ENCODE data around the gene APOL6.

The APOL6 gene

DNA sequence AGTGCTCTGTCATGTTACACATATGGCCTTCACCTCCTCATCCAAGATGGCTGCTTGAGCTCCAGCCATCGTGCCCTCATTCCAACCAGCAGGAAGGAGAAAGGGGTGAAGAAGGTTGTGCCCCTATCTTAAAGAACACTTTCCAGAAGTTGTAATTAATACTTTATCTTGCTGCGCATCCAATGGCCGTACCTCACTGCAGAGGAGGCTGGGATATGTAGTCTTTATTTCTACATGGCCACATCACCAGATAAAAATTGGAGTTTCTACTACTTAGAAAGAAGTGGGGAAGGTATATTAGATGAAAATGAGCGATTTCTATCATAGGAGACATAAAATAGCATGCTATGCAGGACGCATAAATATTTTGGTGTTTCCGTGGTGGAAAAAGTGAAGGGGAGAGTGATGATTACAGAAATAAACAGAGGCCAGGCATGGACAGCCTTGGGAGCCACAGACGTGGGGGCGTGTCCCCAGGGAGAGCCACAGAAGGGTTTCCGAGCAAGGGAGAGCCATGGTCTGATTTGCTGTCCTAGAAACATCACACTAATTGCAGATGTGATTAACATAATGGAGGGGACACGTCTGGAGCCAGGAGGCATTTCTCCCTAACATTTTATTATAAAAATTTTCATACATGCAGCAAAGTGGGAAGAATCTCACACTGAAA, 22.3 kb upstream of the APOL6 start:
- TF ChIP-seq, protein P1, sequence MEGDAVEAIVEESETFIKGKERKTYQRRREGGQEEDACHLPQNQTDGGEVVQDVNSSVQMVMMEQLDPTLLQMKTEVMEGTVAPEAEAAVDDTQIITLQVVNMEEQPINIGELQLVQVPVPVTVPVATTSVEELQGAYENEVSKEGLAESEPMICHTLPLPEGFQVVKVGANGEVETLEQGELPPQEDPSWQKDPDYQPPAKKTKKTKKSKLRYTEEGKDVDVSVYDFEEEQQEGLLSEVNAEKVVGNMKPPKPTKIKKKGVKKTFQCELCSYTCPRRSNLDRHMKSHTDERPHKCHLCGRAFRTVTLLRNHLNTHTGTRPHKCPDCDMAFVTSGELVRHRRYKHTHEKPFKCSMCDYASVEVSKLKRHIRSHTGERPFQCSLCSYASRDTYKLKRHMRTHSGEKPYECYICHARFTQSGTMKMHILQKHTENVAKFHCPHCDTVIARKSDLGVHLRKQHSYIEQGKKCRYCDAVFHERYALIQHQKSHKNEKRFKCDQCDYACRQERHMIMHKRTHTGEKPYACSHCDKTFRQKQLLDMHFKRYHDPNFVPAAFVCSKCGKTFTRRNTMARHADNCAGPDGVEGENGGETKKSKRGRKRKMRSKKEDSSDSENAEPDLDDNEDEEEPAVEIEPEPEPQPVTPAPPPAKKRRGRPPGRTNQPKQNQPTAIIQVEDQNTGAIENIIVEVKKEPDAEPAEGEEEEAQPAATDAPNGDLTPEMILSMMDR (IDR thresholded peaks at IDR 0.05; ENCODE audit: low read depth, low read length) = no peak
- H3K4me3 ChIP-seq (ENCODE audit: low read depth, low read length) = no peak overlapping the region

DNA sequence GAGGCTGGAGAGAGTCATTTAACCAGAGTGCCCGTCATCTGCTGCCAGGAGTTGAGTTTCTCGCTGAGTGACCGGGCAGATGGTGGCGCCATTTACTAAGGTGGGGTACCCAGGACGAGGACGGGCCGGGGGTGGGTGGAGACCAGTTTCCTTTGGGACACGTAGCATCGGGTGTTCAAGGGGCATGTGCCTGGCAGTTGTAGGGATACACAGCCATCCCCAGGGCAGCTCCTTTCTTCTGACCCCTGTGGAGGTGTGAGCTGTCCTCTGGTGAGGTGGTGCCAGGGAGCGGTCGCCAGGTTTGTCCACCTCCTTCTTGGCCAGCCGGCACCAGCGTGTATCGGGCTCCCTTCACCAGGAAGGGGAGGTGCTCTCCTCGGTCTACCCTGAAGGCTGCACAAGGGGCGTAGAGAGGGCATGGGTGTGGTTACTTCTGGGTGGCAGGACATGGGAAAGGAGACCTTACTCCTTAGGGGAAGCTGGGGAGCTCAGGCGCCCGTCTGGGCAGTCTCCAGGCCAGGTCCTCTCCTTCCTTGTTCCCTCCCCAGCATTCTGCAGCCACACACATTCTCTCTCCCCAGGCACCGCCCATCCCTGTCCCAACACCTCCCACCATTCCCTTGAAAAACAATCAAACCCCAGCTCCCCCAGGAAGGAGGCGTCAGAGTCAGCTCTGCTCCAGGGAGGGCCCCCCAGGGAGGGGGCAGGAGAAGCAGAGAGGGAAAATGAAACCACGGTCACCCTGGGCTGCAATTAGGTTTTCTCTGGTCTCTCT, 20.8 kb upstream of the APOL6 start:
- H3K4me3 ChIP-seq (ENCODE audit: low read depth, low read length) = peak overlapping the region; percentile 54

DNA sequence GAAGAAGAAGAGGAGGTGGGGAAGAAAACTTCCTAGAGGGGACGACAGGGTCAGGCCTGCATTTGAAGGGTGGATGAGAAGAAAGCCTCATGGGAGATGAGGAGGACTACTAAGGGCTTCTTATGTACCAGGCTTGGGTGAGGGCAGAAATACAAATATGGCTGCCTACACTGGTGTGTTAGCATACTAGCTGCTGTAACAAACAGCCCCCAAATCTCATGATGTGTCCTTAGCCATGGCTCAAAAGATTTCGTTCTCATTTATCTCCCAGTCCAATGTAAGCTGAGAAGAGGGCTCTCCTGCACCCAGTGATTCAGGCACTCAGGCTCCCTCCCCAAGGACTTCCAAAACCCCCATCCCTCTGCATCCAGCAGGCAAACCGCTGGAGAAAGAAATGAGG, 19.5 kb upstream of the APOL6 start:
- TF ChIP-seq, protein P1 (IDR thresholded peaks at IDR 0.05; ENCODE audit: low read depth, low read length) = no peak
- no peak overlapping the region for H3K4me3 ChIP-seq (ENCODE audit: low read depth, low read length)

More for the DNA sequence above, 20.8 kb upstream of the APOL6 start:
- TF ChIP-seq, protein P1 (IDR thresholded peaks at IDR 0.05; ENCODE audit: low read depth, low read length) = peak; percentile 39

DNA sequence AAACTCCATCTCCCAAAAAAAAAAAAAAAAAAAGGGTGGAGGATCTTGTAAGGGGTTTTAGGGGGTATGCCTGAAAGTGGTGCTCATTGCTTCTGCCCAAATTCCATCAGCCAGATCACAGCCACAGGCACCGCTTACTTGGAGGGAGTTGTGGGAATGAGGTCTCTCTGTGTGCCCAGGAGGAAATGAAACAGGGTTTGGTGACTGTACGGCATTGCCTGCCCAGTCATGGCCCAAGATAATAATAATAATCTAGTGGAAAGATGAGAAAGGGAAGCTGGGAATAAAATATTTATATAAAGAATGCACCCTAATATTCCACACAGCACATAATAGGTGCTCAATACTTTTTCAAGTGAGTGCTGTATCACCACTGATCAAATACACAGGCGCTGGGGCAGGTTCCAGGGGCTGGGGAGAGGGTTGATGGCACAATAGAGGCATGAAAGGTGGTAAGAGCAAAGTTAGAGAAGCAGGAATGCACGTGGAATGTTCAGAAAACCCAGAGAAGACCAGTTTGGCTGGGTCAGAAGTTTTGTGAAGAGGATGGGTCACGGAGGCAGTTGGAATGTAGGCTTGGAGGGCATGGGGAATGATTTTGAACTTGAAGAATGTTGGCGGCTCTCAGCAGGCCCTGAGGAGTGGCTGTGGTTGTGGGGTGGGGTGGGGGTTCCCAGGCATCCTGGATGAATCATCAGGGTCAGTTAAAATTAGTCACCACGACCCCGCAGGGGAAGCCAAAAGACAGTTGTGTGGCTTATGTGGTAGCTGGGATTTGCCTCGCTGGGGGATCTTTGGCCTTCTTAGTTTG, 18.6 kb upstream of the APOL6 start:
- peak overlapping the region; percentile 11 for H3K4me3 ChIP-seq (ENCODE audit: low read depth, low read length)
- TF ChIP-seq, protein P1 (IDR thresholded peaks at IDR 0.05; ENCODE audit: low read depth, low read length) = no peak

DNA sequence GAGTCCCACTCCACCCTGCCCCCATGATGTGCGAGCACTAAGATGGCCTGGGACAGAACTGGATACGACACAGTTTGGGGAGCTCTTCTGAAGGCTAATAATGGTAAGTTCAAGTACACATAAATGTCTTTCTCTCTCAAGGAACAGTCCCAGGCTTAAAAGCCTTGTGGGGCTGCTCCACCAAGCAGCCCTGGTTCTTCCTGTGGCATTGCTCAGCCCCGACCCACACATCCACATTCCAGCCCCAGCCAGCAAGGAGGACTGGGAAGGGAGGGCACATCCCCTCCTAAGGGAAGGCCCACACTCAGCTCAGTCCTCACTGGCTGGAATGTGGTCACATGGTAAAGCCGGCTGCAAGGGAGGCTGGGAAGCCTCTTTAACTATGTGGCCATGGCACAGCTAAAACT, 17.9 kb upstream of the APOL6 start:
- no peak overlapping the region for H3K4me3 ChIP-seq (ENCODE audit: low read depth, low read length)
- TF ChIP-seq, protein P1 (IDR thresholded peaks at IDR 0.05; ENCODE audit: low read depth, low read length) = no peak

DNA sequence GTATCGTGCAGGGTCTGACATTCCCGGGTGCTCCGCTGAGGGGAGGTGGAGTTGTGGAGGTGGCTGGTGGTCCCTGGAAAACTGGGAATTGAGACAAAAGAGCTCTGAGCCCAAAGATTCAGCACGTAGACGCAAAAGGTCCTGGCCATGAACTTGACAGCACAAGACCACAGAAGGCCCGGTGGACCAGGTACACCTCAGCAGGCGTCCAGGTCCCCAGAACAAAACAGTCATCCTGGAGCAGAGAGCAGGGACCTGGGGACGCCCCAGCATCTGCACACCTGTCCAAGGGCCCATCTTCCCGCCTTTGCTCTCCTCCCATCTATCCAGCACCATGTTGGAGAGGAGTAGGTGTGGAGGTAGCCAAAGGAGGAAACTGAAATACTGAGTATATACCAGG, 17.4 kb upstream of the APOL6 start:
- no peak overlapping the region for H3K4me3 ChIP-seq (ENCODE audit: low read depth, low read length)
- TF ChIP-seq, protein P1 (IDR thresholded peaks at IDR 0.05; ENCODE audit: low read depth, low read length) = no peak

Measured in WI38 (cell line).